Epithelial cell of proximal tubule (primary cell): ENCODE measurements around the gene SPOCD1. TPM values are rescaled to one million over a fixed set of nuclear protein-coding genes. Genes with fewer than 3 reads are reported as not detected.

Experiments used
- DNase-seq: peaks from one replicate; pipeline ENCODE4 v3.0.0-alpha.2; 2011; ENCODE audit warnings: low read depth
- H3K4me3 ChIP-seq: 2 replicates; pipeline ENCODE4 v1.5.1; 2011; ENCODE audit warnings: low read depth, mild to moderate bottlenecking, low read length
- CTCF ChIP-seq: conservative IDR thresholded peaks from 2 replicates; pipeline ENCODE4 v1.5.1; 2012; ENCODE audit warnings: low read depth, mild to moderate bottlenecking, low read length
- total RNA-seq: library from RNA; depleted of rRNA; stranded (reverse); fragments of >200 nt; gene quantifications from 2 replicates; pipeline ENCODE4 v1.2.3, GENCODE V29; 2015

The SPOCD1 gene
- total RNA-seq, 1 donor from 2014 or later = 18.4 TPM

GRCh38 chr1:31797216-31797615, 18.6 kb downstream of the SPOCD1 start:
- H3K4me3 ChIP-seq = peak overlapping the region; percentile 51
- no peak for TF ChIP-seq CTCF
- no peak for DNase-seq

GRCh38 chr1:31796707-31797106, 19.1 kb downstream of the SPOCD1 start:
- DNase-seq = no peak
- no peak overlapping the region for H3K4me3 ChIP-seq

GRCh38 chr1:31795801-31796621, 19.8 kb downstream of the SPOCD1 start:
- DNase-seq = no peak
- no peak overlapping the region for H3K4me3 ChIP-seq
- TF ChIP-seq CTCF = no peak

More at GRCh38 chr1:31796707-31797106, 19.1 kb downstream of the SPOCD1 start:
- TF ChIP-seq CTCF = no peak

- no peak for DNase-seq
- no peak overlapping the region for H3K4me3 ChIP-seq
- TF ChIP-seq CTCF = no peak
Measured at GRCh38 chr1:31795096-31795675, 20.6 kb downstream of the SPOCD1 start.

- no peak for DNase-seq
- H3K4me3 ChIP-seq = no peak overlapping the region
- TF ChIP-seq CTCF = no peak
Measured at GRCh38 chr1:31793586-31794285, 22.1 kb downstream of the SPOCD1 start.

GRCh38 chr1:31793086-31793485, 22.7 kb downstream of the SPOCD1 start:
- H3K4me3 ChIP-seq = no peak overlapping the region
- TF ChIP-seq CTCF = no peak
- DNase-seq = no peak
